Type B pancreatic cell (in vitro differentiated cells): ENCODE measurements around the gene GPSM1. TPM values are rescaled to one million over a fixed set of nuclear protein-coding genes. Genes with fewer than 3 reads are reported as not detected.

Experiments used
- DNase-seq: peaks from one replicate; pipeline ENCODE4 v3.0.0; 2021; ENCODE audit warnings: mixed read lengths; ENCODE audit not compliant: unreplicated experiment; ENCODE audit errors: extremely low spot score
- H3K27ac Mint-ChIP-seq: 2 replicates; pipeline ENCODE4 v1.8.0; 2021; ENCODE audit warnings: mild to moderate bottlenecking, mixed read lengths
- H3K27me3 Mint-ChIP-seq: 2 replicates; pipeline ENCODE4 v1.8.0; 2021; ENCODE audit warnings: mixed read lengths
- H3K36me3 Mint-ChIP-seq: 2 replicates; pipeline ENCODE4 v1.8.0; 2021; ENCODE audit warnings: mixed read lengths
- H3K4me1 Mint-ChIP-seq: one replicate; pipeline ENCODE4 v1.8.0; 2021; ENCODE audit warnings: mixed read lengths; ENCODE audit not compliant: unreplicated experiment
- H3K4me3 Mint-ChIP-seq: 2 replicates; pipeline ENCODE4 v1.8.0; 2021; ENCODE audit warnings: mild to moderate bottlenecking, mixed read lengths
- H3K9me3 Mint-ChIP-seq: 2 replicates; pipeline ENCODE4 v1.8.0; 2021; ENCODE audit warnings: mixed read lengths
- CTCF ChIP-seq: fragments of 200-600 bp; sonication (generic); conservative IDR thresholded peaks from 2 replicates; pipeline ENCODE4 v1.5.0; 2021; ENCODE audit warnings: antibody characterized with exemption, mild to moderate bottlenecking
- total RNA-seq: library from RNA; stranded (reverse); gene quantifications from 2 replicates; pipeline ENCODE4 v1.2.1, GENCODE V29; 2021; ENCODE audit warnings: low replicate concordance

Gene GPSM1
- total RNA-seq, 1 donor from 2014 or later, result 56.2 TPM

DNA sequence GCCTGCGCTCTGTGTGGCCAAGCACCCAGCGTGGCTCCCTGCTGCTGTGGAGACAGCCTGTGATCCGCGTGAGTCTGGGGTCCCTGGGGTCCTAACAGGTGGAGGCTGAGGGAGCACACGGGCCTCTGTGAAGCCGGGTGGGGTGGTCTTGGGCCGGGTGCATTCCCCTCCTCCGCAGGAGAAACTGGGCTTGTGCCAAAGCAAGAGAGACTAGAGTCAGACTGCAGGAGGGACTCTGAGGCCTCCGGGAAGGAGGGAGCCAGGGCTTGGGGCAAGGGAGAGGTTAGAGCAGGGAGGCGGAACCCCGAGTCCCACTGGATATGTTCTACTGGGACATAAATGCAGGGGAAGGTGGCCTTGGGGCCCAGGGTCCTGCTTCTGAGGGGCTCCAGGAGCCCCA lies 25.7 kb downstream of the GPSM1 start:
- no peaks in the 10 kb centered on the region for H3K9me3 Mint-ChIP-seq
- H3K27me3 Mint-ChIP-seq, result no peaks in the 10 kb centered on the region
- H3K4me3 Mint-ChIP-seq, result no peak overlapping the region
- no peak for TF ChIP-seq CTCF
- H3K36me3 Mint-ChIP-seq, result no peaks in the 10 kb centered on the region
- no peaks in the 10 kb centered on the region for H3K4me1 Mint-ChIP-seq
- no peak for DNase-seq
- no peak overlapping the region for H3K27ac Mint-ChIP-seq

DNA sequence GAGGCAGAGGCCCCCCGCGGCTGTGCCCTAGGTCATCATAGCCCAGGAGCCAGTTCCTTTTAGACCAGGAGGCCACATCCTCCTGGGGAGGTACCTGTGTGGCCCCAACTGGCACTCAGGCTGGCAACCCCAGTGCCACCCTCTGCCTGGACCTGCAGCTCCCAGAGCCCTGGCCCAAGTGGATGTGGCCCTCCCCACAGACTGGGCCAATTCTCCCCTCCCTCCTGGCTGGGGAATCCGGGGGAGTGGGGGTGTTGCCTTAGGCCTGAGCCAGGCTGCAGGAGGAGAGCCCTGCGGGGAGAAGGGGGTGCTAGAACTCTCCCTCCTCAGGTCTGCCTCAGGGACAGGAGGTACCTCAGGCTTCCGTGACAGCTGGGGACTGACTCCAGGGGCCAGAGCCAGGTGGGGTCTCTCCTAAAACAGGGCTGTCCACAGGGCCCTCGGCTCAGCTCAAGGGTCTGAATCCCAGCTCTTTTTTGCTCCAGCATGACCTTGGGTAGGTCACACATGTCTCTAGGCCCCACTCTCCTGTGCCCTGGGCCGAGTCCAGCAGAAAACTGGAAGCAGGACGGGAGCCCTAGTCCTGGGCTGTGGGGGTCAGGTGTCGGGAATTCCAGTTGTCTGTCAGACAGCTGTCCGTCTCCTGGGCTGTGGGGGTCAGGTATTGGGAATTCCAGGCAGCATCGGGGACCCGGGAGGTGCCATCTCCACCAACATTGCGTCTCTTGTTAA lies 26.6 kb downstream of the GPSM1 start:
- H3K36me3 Mint-ChIP-seq, result no peaks in the 10 kb centered on the region
- H3K4me1 Mint-ChIP-seq, result no peaks in the 10 kb centered on the region
- H3K4me3 Mint-ChIP-seq, result no peak overlapping the region

DNA sequence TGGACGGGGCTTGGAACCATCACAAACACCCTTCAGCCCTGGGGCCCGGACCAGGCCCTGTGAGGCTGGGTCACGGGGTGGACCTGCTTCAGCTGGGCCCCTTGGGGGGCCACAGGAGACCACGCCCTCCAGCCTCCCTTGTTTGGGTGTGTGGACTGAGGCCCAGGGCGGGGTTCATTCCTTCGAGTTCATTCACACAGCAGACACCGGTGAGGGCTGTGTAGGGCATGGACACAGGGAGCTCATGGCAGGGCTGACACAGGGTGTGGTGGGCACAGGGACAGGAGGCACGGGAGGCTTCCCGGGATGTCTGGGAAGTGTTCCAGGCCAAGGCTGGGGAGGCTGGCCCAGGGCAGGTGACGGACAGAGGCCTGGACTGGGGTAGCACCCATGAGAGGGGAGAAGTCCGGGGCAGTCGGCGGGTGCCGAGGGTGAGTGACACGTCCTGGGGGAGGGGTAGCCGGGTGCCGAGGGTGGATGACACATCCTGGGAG lies 27.3 kb downstream of the GPSM1 start:
- Mint-ChIP-seq H3K36me3 (no peaks in the 10 kb centered on the region), H3K27ac (peak overlapping the region; percentile 67), H3K4me1 (no peaks in the 10 kb centered on the region), H3K9me3 (no peaks in the 10 kb centered on the region), H3K27me3 (no peaks in the 10 kb centered on the region), H3K4me3 (no peak overlapping the region)
- TF ChIP-seq CTCF, result no peak
- no peak for DNase-seq

More for the DNA sequence above, 26.6 kb downstream of the GPSM1 start:
- DNase-seq, result no peak
- H3K27ac Mint-ChIP-seq, result peak overlapping the region; percentile 67
- no peaks in the 10 kb centered on the region for H3K27me3 Mint-ChIP-seq
- H3K9me3 Mint-ChIP-seq, result no peaks in the 10 kb centered on the region
- TF ChIP-seq CTCF, result no peak

DNA sequence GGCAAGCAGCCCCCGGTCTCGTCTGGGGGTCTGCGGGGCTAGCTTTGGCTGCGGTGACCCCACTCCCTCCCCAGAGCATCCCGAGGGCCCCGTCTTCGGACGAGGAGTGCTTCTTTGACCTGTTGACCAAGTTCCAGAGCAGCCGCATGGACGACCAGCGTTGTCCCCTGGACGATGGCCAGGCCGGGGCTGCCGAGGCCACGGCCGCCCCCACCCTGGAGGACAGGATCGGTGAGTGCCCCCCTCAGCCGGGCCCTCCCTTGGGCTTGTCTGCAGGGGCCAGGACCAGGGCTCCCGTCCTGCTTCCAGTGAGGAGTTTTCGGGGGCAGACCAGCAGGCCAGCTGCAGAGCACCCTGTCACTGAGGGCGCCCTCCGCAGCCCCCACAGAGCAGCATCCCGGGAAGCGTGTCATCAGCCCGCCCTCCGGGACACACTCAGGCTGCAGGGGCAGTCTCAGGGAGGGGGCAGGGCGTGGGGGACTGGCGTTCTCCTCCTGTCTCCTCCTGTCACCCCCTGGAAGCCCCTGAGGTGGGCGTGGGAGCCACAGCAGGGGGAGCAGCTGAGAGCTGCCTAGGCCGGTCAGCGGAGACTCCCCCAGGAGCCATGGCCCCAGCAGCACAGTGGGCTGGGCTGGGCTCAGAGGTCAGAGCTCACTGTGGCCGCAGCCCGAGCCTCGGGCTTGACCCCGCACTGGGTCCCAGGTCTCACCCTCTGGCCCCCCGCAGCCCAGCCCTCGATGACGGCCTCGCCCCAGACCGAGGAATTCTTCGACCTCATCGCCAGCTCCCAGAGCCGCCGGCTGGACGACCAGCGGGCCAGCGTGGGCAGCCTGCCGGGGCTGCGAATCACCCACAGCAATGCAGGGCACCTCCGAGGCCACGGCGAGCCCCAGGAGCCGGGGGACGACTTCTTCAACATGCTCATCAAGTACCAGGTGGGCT lies 28.5 kb downstream of the GPSM1 start:
- no peak for DNase-seq
- Mint-ChIP-seq H3K27ac (no peak overlapping the region), H3K9me3 (no peaks in the 10 kb centered on the region), H3K4me1 (no peaks in the 10 kb centered on the region), H3K36me3 (no peaks in the 10 kb centered on the region), H3K4me3 (no peak overlapping the region), H3K27me3 (no peaks in the 10 kb centered on the region)
- no peak for TF ChIP-seq CTCF

DNA sequence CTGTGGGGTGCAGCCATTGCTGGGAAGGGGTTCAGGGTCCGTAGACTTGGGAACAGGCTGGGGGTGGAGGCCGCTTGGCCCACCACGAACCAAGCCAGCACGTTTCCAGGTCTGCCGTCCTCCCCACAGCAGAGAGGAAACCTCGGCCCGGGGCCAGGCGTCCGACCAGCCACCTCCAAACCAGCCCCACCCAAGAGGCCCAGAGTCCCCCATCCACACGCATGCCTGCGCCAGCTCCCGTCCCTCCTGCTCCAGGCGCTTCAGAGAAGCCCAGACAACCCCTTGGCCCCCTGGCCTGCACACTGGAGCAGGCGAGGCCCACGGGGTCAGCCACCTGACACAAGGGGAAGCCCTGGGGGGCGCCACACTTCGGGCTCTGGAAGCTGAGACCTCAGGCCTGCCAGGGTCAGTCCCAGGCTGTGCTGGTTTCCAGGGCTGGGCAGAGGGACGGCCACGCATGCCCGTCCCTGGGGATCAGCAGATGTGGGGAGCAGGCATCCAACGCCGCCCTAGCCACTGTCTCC lies 29.9 kb downstream of the GPSM1 start:
- no peak overlapping the region for H3K27ac Mint-ChIP-seq
- TF ChIP-seq CTCF, result no peak
- H3K36me3 Mint-ChIP-seq, result no peaks in the 10 kb centered on the region
- H3K4me1 Mint-ChIP-seq, result no peaks in the 10 kb centered on the region
- no peaks in the 10 kb centered on the region for H3K9me3 Mint-ChIP-seq
- H3K4me3 Mint-ChIP-seq, result no peak overlapping the region
- no peaks in the 10 kb centered on the region for H3K27me3 Mint-ChIP-seq
- DNase-seq, result no peak
